Activated naive CD4-positive, alpha-beta T cell treated with anti-CD3 and anti-CD28 coated beads, Interleukin-2, amount 50 U/mL, for 72 hours (primary cell): ENCODE measurements around the gene TOGARAM2. TPM values are rescaled to one million over a fixed set of nuclear protein-coding genes. Genes with fewer than 3 reads are reported as not detected.
"Not testable (repeated sequence)": the region's sequence is repeated elsewhere in the genome, so short reads cannot be mapped to it uniquely, and the experiment has no call there.

Experiments
- ATAC-seq, 2 donors: fragments of 150-1000 bp; cut with Tn5 transposase; 2 replicates each; pipeline ENCODE4 v1.10.0; 2021; ENCODE audit warnings: mild to moderate bottlenecking in 2 of 2, moderate library complexity in 2 of 2
- DNase-seq, 2 donors: peaks; one replicate each; pipeline ENCODE4 v3.0.0; 2021 to 2022; ENCODE audit warnings: low spot score in 2 of 2
- H3K27ac Mint-ChIP-seq, 2 donors: one replicate each; pipeline ENCODE4 v1.8.0; 2022; ENCODE audit warnings: mild to moderate bottlenecking in 2 of 2, mixed read lengths in 2 of 2
- H3K36me3 Mint-ChIP-seq, 2 donors: one replicate each; pipeline ENCODE4 v1.8.0; 2022; ENCODE audit warnings: mixed read lengths in 2 of 2
- H3K9me3 Mint-ChIP-seq, 2 donors: one replicate each; pipeline ENCODE4 v1.8.0; 2022; ENCODE audit warnings: mixed read lengths in 2 of 2
- total RNA-seq, 2 donors: library from RNA; stranded (reverse); gene quantifications; one replicate each; pipeline ENCODE4 v1.2.3, GENCODE V29; 2022

The TOGARAM2 gene
- total RNA-seq, 2 donors from 2014 or later, result 0.36 to 4.3 TPM

DNA sequence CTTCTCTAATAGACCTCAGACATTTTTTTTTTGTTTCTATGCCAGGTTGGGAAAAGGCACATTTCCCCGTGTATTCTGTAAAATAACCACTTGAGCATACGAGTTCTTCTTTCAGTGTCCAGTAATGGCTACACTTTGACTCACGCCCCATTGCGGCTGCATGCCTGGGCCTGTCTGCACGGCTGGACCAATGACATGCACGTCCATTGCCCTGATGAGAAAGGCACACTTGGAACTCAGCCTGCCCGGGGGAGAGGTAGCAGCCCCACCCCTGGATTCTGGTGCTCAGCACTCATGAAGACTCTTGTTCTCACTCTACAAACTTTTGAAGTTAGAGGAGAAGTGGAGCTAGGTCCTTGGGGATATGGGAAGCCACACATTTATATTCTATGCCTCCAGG lies 87.4 kb downstream of the TOGARAM2 start:
- DNase-seq (no peak), ATAC-seq (no peak)
- Mint-ChIP-seq H3K9me3 (no peaks in the 10 kb centered on the region), H3K27ac (no peak overlapping the region), H3K36me3 (no peaks in the 10 kb centered on the region)

DNA sequence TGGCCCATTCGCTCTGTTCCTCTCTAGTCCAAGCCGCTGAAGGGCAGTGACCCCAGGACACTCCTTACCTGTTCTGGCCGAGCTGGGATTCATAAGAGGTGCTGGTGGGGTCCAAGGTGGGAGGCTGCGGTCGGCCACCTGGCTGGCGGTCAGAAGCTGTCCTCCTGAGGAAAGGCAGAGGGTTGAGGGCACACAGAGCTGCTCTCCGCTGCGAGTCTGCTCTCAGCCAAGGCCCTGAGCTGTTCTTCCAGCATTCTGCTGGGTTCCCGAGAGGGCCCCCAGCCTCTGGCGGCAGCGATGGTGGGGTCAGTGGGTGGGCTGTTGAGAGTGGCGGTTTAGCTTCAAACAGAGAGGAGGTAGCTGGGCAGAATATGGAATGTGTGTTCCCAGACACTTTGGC lies 89.4 kb downstream of the TOGARAM2 start:
- Mint-ChIP-seq H3K27ac (no peak overlapping the region), H3K36me3 (no peaks in the 10 kb centered on the region), H3K9me3 (no peaks in the 10 kb centered on the region)
- DNase-seq (no peak), ATAC-seq (no peak)

GRCh38 chr2:29071032-29071975 lies 90.2 kb downstream of the TOGARAM2 start:
- Mint-ChIP-seq H3K27ac (no peak overlapping the region), H3K36me3 (no peaks in the 10 kb centered on the region), H3K9me3 (no peaks in the 10 kb centered on the region)
- DNase-seq (no peak), ATAC-seq (no peak)

DNA sequence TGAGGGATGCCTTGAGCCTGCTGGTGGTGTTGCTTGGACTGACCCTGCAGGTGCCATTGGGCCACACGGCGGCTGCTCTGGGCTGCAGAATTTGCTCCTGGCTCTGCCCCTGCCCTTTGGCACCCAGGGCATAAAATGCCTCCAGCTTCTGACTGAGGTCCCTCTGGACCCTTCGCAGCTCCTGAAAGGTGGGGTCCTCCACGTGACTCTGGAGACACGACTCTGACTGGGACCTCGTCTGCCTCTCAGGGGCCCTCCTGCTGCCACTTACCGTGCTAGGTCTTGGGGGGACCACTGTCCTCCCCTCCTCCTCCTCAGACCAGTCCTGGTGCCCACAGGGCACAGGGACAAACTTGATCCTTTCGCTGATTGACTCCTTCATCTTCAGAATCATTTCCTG lies 91.2 kb downstream of the TOGARAM2 start:
- Mint-ChIP-seq H3K27ac (peak overlapping the region in 1 of 2 donors; percentile 9), H3K9me3 (no peaks in the 10 kb centered on the region), H3K36me3 (no peaks in the 10 kb centered on the region)
- DNase-seq (no peak), ATAC-seq (no peak)

DNA sequence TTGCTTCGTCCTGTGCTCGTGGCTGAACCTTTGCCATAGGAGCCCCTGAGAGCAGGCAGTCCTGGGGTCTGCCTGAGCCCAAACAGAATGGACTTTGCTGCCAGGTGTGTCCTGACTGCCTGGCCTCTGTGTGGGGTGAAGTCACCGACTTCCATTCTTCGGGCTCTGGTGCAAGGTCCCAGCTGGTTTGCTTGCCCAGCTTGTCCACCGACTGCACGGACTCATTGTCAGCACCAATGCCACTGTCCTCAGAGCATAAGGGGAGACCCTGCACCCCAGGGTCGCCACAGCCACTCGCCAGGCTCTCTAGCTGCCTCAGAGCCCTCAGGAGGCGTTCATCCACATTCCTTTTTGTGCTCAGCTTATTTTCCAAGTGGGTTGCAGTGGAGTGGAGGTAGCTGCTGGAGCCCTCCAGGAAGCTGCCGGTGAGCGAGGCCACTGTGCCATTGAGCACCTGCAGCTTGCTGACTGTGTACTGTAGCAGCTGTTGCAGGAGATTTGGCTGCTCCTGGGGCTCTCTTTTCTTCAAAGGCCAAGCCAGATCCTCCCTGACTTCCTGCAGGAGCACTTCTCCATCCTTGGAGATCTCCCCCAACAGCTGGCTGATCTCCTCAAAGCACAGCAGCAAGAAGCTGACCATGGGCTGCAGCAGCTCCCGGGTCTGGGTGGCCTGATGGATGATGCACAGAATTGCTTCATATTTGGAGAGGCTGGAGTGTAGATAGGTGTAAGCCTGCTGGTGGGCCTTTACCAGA lies 92.0 kb downstream of the TOGARAM2 start:
- ATAC-seq (no peak), DNase-seq (no peak)
- Mint-ChIP-seq H3K36me3 (no peaks in the 10 kb centered on the region), H3K9me3 (no peaks in the 10 kb centered on the region), H3K27ac (peak overlapping the region in 1 of 2 donors; percentile 9)

DNA sequence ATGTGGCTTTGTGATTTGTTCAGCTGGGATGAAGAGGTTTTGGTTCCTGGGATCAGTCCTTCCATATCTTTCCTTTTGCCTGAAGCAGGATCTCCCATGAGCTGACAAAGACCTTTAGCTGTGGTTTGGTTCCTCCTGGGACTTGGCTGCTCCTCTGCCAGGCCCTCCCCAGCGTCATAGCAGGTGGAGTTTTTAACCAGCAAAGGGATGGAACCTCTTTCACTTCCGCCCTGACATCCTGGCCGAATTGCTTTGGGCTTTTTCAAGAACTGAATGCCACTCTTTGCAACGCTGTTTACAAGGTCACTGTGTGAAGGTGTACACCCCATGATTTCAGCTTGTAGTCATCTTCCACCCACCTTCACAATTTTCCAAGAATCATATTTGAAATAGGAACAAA lies 92.8 kb downstream of the TOGARAM2 start:
- Mint-ChIP-seq H3K27ac (no peak overlapping the region), H3K9me3 (peaks cover 0 to under 1% of the 10 kb centered on the region in 2 donors), H3K36me3 (no peaks in the 10 kb centered on the region)
- DNase-seq (no peak), ATAC-seq (no peak)

DNA sequence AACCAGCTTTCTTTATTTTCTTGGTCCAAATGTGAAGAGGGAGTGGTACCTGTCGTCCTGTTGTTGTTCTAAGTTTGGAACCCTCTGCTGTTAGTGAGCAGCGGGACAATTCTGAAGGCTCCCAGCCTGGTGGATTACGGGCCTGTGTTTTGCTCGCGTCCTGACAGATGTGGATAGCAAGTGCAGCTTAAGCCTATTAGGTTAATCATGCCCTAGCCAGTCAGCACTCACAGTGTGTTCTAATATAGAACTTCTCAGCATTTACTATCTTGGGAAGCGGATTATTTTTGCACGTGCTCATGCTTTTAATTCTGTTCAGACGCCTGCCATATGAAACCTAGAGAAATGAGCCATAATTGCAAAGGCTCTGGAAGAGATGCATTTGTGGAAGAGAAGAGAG lies 93.3 kb downstream of the TOGARAM2 start, which contains the start of gene PCARE:
Gene PCARE (minus strand): TSS at position 113 of the 400 bp plus-strand sequence. CDS start 262 bp downstream, outside the sequence.
- DNase-seq, result no peak
- Mint-ChIP-seq H3K27ac (no peak within 1 kb of the TSS), H3K9me3 (peaks cover 0 to 5% of the 10 kb centered on the region in 2 donors), H3K36me3 (no peaks in the 10 kb centered on the region)
- no peak for ATAC-seq

DNA sequence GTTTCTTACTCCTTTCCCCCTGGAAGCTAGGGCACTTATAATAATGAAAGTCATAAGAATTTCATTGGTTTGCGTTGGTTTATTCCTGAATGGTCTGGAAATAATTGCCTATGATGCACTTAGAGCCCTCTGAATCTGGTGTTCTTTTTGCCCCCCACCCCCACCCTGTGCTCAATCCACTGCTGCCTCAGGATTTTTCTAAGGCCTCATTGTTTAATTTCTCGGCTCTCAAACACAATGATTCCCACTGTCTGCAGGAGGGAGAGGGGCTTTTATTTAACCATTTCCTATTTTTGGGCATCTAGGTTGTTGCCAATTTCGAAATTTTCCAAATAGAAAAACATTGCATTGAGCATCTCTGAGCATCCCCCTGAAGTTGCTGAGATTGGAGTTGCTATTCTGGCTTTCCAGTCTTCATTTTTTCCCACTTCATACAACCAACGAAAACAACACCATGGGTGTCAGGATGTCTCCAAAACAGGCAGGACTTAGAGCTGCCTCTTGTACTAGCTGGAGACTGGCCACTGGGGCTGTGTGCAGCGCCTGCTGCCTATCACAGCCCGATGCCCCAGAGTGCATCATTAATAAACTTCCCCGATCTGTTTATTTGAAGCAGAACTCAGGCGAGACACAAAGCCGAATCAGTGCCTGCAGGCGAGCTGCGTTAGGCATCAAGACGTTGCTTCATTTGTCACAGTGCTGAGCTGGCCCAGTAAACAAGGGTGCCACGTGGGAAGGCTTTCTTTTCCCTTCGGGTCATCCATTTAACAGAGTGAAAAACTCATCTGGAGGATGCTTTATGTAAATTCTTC lies 95.0 kb downstream of the TOGARAM2 start:
- H3K9me3 Mint-ChIP-seq, result peaks cover 0 to 7% of the 10 kb centered on the region in 2 donors
- ATAC-seq (no peak), DNase-seq (no peak)
- no peak overlapping the region for H3K27ac Mint-ChIP-seq
- peaks cover 0 to 8% of the 10 kb centered on the region in 2 donors for H3K36me3 Mint-ChIP-seq

DNA sequence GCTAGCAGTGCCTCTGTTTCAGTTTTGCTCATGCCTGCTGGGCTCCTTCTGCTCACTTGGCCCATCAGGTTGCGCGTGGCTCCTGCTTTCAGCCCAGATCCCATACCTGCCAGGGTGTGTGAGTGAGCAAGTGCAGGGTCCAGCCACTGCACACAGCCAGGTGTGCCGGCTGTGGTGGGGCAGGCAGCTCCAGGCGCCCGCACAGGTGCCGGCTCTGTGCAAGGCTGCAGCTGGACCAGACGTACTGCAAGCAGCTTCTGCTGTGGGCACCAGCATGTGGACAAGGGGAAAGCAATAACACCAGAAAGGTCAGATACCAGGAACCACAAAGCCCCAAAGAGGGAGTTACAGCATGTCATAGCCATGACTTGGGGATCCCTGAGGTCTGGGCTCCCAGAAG lies 98.8 kb downstream of the TOGARAM2 start:
- DNase-seq (no peak), ATAC-seq (no peak)
- H3K36me3 Mint-ChIP-seq, result peaks cover 0 to 8% of the 10 kb centered on the region in 2 donors
- H3K9me3 Mint-ChIP-seq, result peaks cover 0 to 7% of the 10 kb centered on the region in 2 donors
- peak overlapping the region in 1 of 2 donors; percentile 14 for H3K27ac Mint-ChIP-seq

DNA sequence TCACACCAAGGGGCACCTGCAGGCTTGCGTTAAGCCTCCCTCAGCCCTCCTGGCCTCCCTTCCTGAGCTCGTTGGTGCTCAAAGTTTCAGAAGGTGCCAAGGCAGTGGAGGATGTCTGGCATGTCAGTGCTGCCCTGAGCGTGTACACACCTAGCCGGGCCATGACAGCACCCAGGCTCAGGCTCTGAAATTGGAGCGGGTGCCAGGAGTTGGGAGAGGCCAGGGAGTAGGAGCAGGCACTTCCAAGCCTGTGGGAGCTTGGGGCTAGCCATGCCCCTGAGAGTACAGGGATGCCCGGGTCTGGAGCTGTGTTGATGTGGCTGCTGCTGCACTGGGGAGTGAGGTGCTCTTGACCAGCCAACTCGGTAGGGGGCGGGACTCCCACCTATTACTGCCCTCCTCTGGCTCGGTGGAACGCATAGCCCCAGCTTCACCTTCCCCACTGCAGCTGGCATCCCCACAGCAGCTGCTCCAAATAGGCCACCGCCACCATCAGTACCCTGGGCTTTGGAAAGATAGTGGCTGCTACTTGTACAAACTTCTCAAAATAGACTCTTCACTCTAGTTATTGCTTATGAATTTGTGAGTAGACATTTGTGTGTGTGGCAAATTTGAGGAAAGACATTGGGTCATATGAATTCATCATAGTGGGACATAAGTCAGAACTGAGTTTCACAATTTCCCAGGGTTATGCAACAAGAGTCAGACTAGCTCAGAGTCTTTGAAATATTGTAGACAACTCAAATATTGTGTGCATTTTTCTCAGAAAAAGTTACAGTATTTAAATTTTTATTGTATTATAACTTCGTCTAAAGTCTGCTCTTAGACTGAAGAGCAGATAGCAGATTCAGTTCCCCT lies 100.0 kb downstream of the TOGARAM2 start:
- DNase-seq, result no peak
- Mint-ChIP-seq H3K9me3 (peaks cover 0 to 7% of the 10 kb centered on the region in 2 donors), H3K27ac (no peak overlapping the region), H3K36me3 (peaks cover 0 to 8% of the 10 kb centered on the region in 2 donors)
- no peak for ATAC-seq

DNA sequence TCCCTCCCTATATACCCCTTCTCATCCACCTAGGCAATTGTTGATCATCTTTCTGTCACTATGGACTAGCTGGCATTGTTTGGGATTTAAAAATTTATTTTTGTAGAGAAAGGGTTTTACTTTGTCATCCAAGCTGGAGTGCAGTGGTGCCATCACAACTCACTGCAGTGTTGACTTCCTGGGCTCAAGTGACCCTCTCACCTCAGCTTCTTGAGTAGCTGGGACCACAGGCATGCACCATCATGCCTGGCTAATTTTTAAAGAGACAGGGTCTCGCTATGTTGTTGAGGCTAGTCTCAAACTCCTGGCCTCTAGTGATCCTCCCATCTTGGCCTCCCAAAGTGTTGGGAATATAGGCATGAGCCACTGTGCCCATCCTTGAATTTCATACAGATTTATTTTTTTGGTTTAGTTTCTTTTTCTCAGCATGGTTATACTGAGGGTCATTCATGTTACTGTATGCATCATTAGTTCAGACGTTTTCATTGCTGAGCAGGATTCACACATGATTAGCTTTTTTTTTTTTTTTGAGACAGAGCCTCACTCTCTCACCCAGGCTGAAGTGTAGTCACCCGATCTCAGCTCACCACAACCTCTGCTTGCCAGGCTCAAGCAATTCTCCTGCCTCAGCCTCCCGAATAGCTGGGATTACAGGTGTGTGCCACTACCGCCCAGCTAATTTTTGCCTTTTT lies 101.9 kb downstream of the TOGARAM2 start:
- Mint-ChIP-seq H3K36me3 (peaks cover 0 to 8% of the 10 kb centered on the region in 2 donors), H3K9me3 (peaks cover 0 to 7% of the 10 kb centered on the region in 2 donors), H3K27ac (no peak overlapping the region)
- DNase-seq (no peak), ATAC-seq (no peak)

DNA sequence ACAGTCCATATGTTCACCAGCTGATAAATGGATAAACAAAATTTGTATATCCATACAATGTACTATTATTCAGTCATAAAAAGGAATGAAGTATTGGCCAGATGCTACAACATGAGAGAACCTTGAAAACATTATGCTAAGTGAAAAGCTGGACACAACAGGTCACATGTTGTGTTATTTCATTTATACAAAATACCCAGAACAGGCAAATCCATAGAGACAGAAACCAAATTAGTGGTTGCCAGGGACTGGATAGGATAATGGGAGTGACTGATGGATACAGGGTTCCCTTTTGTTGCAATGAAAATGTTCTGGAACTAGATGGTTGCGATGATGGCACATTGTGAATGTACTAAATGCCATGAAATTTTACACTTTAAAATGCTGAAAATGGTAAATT lies 103.5 kb downstream of the TOGARAM2 start:
- H3K36me3 Mint-ChIP-seq, result peaks cover 0 to 7% of the 10 kb centered on the region in 2 donors
- ATAC-seq (no peak), DNase-seq (no peak)
- H3K9me3 Mint-ChIP-seq, result no peaks in the 10 kb centered on the region
- no peak overlapping the region for H3K27ac Mint-ChIP-seq

DNA sequence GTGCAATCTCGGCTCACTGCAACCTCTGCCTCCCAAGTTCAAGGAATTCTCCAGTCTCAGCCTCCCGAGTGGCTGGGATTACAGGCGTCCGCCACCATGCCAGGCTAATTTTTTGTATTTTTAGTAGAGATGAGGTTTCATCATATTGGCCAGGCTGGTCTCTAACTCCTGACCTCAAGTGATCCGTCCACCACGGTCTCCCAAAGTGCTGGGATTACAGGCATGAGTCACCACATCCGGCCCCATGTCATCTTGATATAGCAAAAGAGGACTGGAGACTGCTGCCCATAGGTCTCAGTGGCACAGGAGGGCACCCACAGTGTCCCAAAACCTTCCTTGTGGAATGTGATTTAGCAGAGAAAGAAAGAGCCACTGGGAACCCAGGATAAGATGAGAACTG lies 109.2 kb downstream of the TOGARAM2 start:
- ATAC-seq, DNase-seq, H3K9me3 Mint-ChIP-seq, H3K36me3 Mint-ChIP-seq, H3K27ac Mint-ChIP-seq: not testable (repeated sequence)

GRCh38 chr2:29096969-29097368 lies 115.9 kb downstream of the TOGARAM2 start:
- Mint-ChIP-seq H3K9me3 (no peaks in the 10 kb centered on the region), H3K36me3 (no peaks in the 10 kb centered on the region), H3K27ac (no peak overlapping the region)
- no peak for DNase-seq
- no peak for ATAC-seq

GRCh38 chr2:29097569-29097968 lies 116.5 kb downstream of the TOGARAM2 start:
- no peak for DNase-seq
- no peaks in the 10 kb centered on the region for H3K36me3 Mint-ChIP-seq
- no peak overlapping the region for H3K27ac Mint-ChIP-seq
- no peaks in the 10 kb centered on the region for H3K9me3 Mint-ChIP-seq
- ATAC-seq, result no peak
